GM19463 (cell line): Measurements from ENCODE around the gene TP53I13.
A peak's percentile ranks its signal among the peaks of the same experiment; 100 is the strongest.

Source experiments
- ATAC-seq: cut with Tn5 transposase; IDR thresholded peaks from one replicate; pipeline ENCODE4 v1.9.1; 2021; ENCODE audit warnings: mild to moderate bottlenecking, moderate library complexity; ENCODE audit not compliant: unreplicated experiment

Gene TP53I13

DNA sequence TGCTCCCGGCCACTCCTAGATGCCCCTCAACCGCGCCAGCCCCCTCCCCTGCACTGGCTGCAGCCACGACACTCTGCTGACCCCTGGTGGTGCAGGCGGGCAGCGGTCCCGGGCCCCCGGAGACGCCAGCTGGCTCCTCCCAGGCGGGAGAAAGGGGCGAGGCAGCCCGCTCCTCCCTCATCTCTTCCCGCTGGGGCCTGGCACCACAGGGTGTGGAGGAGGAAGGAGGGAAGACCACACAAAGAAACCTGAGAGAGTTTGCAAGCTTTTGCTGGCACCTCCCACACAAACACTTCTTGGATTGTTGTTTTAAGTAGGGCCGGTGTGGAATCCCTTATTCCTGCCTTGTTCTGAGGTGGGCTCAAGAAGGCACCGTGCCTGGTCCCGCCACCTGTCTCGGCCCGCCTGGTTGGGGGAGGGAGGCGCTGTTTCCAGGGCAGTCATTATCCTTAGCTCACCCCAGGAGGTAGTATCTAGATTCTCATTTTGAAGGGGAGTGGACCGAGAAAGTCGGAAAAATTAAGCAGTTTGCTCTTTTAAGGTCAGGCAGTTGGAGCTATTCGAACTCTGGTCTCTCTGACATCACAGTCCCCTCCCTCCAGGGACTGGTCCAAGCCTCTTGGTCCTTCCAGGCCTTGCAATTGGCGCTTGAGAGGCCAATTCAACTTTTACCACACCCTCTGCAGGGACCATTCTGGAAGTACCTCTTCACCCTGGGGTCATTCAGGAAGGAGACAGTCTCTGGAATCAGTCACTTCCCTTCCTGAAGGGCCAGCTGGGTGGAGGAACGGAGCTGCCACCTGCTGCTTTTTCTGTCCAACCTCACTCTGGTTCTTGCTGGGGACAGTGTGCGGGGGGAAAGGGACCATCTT lies 23.5 kb downstream of the TP53I13 start:
- peak; percentile 40 for ATAC-seq

DNA sequence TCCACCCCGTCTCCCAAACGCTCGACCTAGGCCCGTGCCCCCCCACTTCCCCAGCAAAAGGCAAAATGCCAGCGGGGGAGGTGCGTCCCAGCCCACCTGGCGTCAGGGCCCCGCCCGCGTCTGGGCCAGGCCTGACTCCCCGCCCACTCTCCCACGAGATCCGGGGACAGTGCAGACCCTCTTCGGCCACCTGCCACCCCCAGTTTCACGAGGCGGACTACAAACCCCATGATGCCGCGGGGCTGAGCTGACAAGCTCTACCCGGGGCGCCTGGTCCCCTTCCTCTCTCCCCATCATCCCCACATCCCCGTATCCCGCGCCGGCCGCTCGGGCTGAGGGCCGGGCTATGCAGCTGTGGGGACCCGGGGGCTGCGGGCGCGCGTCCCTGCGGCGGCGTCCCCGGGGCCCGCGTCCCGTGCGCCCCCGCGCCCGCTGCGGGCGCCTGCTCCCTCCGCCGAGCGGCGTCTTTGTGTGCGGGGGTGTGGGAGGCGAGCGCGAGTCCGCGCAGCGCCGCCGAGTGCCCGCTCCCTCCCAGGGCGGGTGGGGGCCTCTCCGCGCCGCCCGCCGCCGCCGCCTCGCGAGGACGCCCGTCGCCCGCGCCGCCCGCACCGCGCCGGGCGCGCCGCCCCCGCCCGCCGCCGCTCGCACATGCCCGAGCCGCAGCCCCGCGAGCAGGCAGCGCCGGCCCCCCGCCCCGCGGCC lies 24.5 kb downstream of the TP53I13 start, which contains the start of gene ANKRD13B:
Gene ANKRD13B, plus strand, starts transcription at position 283 of the 702 bp plus-strand sequence. CDS start 490 bp downstream, outside the sequence.
- ATAC-seq = no peak

DNA sequence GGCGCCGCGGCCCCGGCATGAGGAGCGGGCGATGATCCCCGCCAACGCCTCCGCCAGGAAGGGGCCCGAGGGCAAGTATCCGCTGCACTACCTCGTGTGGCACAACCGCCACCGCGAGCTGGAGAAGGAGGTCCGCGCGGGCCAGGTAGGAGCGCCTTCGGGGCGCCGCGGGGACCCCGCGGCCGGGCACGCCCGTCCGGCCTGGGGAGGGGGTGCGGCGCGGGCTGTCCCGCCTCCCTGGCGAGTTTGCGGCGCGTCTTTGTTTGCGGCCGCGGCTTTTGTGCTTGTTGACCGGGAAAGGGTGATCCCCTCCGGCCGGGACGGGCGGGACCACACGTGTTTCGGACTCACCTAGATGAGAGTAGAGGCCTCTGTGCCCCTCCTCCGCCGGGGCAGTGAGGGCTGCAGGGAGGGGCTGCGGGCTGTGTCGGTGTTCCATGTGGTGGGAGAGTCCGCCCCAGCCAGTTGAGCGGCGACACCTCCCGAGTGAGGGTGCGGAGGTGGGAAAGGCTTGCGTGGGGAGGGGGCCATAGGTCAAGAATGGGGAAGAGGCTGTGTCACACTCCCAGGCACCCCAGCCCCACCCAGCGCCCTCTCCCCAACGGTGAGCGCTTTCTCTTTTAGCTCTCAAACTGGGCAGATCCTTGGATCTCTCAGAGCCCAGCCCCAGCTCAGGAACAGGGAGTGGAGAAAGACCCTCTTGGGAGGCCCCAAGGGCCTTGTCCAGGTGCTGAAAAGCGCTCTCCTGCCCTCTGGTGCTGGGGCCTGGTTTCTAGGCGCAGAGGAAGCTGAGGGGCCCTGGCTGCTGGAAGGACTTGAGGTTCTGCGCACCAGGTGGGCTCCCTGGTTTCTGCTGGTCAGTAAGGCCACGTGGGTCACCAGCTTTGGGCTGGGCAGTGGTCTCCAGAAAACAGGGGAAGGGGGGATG lies 25.4 kb downstream of the TP53I13 start:
- no peak for ATAC-seq

- no peak for ATAC-seq
Observed at GRCh38 chr17:29594519-29595090, 26.1 kb downstream of the TP53I13 start.

DNA sequence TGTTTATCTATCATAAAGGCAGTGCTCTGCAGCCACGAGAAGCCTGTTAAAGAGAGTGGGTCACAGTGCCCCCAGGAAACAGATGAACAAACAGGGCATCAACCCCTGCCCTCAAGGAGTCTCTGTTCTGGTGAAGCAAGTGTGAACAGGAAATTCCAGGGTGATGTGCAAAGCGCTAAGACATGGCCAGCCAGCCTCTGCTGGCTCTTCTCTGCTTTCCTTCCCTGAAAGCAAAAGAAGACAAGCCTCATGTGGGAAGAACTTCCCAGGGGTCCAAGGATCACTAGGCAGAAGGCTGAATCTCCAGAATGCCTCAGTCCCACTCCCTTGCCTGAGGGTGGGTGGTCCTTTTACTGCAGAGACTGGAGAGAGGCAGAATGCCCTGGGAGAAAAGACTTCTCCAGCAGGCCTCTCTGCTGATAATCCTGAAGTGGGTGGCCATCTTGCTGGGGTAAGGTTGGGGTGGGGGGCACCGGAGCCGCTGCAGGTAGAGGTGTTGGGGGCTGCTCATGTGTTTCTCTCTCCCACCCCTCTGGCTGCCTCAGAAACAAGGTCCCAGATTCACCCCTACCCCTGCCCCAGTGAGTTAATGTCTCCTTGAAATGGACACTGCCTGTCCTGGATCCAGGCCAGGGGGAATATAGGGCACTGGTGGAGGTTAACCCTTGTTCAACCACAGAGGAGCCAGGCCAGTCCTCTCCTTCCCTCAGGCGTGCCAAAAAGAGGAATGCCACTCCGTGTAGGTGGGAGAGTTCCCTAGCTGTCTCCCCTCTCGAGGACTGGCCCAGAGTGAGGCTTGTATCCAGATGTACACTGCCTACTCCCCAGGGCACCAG lies 26.8 kb downstream of the TP53I13 start:
- ATAC-seq = no peak

- no peak for ATAC-seq
Observed at GRCh38 chr17:29595943-29596774, 27.7 kb downstream of the TP53I13 start.

DNA sequence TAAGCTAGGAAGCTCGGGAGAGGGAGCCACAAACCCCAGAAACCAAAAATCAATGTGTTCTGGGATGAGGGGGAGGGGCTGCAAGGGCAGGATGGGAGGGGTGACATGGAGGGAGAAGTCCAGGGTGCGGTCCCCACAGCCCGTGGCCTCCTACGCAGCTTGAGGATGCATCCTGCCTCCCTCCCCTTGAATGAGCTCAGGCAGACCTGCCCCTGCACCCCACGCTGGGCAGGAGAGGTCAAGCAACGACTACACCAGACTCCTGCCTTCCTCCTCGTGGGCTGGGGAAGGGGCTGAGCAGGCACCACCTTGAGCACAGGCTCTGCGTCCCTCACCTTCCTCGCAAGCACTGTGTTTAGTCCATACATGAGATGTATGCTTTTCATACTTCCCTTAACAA lies 28.3 kb downstream of the TP53I13 start:
- no peak for ATAC-seq

DNA sequence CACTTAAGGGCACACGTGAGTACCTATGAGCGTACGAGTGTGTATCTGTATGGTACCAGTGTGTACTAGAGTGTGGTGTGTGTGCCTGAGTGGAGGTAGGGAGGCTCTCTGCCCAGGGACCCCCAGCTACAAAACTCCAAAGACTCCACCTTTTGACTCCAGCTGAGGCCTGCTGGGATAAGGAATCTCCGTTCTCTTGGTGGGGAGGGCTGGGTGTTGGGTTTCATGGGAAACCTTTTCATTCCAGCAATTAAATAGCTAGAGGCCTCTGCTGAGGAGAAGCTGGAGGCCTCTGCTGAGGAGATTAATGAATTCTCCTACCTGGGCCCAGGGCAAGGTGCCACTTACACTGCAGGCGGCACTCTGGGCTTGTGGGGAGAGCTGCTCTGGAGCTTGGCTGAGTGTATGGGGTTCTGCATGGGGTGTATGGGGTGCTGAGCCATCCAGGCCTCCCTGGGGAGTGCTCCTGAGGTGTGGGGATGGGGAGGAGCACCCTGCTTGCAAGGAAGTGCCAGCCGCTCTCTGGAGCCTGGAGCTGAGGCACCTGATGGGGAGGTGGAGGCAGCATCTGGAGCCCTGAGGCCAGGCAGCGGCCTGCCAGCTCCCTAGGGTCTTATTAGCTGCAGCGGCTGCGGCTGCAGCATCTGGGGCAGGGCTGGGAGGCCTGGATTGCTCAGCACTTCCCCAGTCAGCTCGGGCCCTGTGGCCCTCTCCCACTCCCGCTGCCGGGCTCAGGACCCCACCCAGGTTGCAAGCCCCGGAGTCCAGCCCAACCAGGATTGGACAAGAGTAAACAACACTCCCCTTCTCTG lies 29.1 kb downstream of the TP53I13 start:
- no peak for ATAC-seq

- ATAC-seq = no peak
Observed at GRCh38 chr17:29603109-29603674, 34.7 kb downstream of the TP53I13 start.

- ATAC-seq = no peak
Observed at GRCh38 chr17:29607557-29608195, 39.2 kb downstream of the TP53I13 start.

DNA sequence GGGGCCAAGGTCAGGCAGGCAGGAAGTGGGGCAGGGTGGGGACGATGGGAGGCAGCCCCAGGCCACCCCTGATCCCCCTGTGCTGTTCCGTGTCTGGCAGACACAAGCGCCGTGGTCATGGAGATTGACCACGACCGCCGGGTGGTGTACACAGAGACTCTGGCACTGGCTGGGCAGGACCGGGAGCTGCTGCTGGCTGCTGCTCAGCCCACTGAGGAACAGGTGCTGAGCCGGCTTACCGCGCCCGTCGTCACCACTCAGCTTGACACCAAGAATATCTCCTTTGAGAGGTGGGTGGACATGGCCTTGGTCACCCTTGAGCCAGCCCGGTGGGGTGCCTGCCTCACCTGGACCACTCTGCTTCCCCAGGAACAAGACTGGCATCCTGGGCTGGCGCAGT lies 40.5 kb downstream of the TP53I13 start:
- no peak for ATAC-seq

DNA sequence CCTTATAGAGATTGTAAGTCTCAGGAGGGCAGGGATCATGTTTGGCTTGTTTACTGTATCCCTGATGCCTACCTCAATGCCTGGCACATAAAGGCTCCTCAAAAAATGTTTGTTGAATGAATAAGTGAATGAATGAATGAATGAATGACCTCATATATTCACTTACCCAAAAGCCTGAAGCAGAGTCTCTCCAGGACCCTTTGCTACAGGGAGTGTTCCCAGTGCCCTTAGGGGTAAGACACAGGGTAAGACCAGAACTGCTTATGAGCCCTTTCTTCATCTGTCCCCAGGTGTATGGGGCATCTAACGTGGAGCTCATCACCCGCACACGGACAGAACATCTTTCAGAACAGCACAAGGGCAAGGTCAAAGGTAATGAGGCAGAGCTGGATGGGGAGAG lies 41.9 kb downstream of the TP53I13 start:
- ATAC-seq = no peak

GRCh38 chr17:29611351-29612093 lies 43.0 kb downstream of the TP53I13 start:
- no peak for ATAC-seq

GRCh38 chr17:29612094-29612403 lies 43.5 kb downstream of the TP53I13 start:
- no peak for ATAC-seq

GRCh38 chr17:29612404-29613280 lies 44.1 kb downstream of the TP53I13 start:
- no peak for ATAC-seq

DNA sequence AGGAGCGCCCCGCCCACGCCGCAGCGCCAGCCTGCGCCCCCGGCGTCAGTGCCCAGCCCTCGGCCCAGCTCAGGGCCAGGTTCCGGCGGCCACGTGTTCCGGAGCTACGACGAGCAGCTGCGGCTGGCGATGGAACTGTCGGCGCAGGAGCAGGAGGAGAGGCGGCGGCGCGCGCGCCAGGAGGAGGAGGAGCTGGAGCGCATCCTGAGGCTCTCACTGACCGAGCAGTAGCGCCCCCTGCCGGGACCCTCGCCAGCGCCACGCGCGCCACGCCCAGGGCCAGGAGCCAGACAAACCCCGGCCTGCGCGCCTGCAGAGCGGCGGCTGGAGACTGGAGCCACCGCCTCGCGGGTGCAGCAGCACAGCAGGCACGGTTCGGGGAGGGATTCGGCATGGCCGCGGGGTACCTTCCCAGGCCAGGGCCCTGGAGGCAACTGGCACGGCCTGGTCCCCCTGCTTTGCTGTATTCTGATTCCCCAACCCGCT lies 44.9 kb downstream of the TP53I13 start:
- peak; percentile 39 for ATAC-seq
